Measurements from ENCODE around the gene NMRK2.

GRCh38 chr19:3980353-3981251 is 47.7 kb downstream of the NMRK2 start:
- no peak for TF ChIP-seq EZH2 (IDR thresholded peaks at IDR 0.05; ENCODE audit: borderline replicate concordance, low read length)
- no peak for TF ChIP-seq CTCF (conservative IDR thresholded peaks at IDR 0.05 in 1 of 2, IDR thresholded peaks at IDR 0.05 in 1 of 2; ENCODE audit: extremely low read depth in 1 of 2, insufficient read depth in 1 of 2, low read depth in 1 of 2, low read length in 2 of 2)
